CD8-positive, alpha-beta memory T cell (primary cell): ENCODE results near the gene LSAMP. TPM values are rescaled to one million over a fixed set of nuclear protein-coding genes. Genes with fewer than 3 reads are reported as not detected.

Experiments used
- CTCF ChIA-PET: fragments of 350-600 bp; sonication (Branson Sonifier 250); formaldehyde crosslinking; loops from one replicate; lab custom pipeline; 2021; ENCODE audit warnings: antibody characterized with exemption; lab: Charles Lee
- POLR2A ChIA-PET: fragments of 350-600 bp; sonication (Branson Sonifier 250); formaldehyde crosslinking; loops from one replicate; lab custom pipeline; 2021; ENCODE audit warnings: antibody characterized with exemption; lab: Charles Lee
- DNase-seq, 5 donors: peaks; one replicate each; pipeline versions ENCODE4 v3.0.0 to v3.0.0-alpha.2; 2020 to 2022; ENCODE audit warnings: mixed read lengths in 1 of 5
- H3K27ac ChIP-seq: one replicate; pipeline ENCODE4 v1.7.0; 2013; ENCODE audit warnings: low read depth, mild to moderate bottlenecking, low read length, moderate library complexity
- H3K27me3 ChIP-seq: 2 replicates; pipeline ENCODE4 v1.7.0; 2013; ENCODE audit warnings: low read length, mild to moderate bottlenecking; ENCODE audit not compliant: insufficient read depth, poor library complexity, severe bottlenecking
- H3K36me3 ChIP-seq: 2 replicates; pipeline ENCODE4 v1.7.0; 2013; ENCODE audit warnings: mild to moderate bottlenecking, low read length, moderate library complexity; ENCODE audit not compliant: insufficient read depth
- H3K4me1 ChIP-seq: 2 replicates; pipeline ENCODE4 v1.7.0; 2013; ENCODE audit warnings: mild to moderate bottlenecking, low read length, moderate library complexity; ENCODE audit not compliant: insufficient read depth
- H3K4me3 ChIP-seq: 2 replicates; pipeline ENCODE4 v1.7.0; 2013; ENCODE audit warnings: mild to moderate bottlenecking, low read length
- H3K9me3 ChIP-seq: 2 replicates; pipeline ENCODE4 v1.7.0; 2013; ENCODE audit warnings: mild to moderate bottlenecking, low read length
- H3K27ac Mint-ChIP-seq, 8 donors: one replicate each; pipeline ENCODE4 v1.8.0; 2020 to 2021; ENCODE audit warnings: mixed read lengths in 8 of 8, mild to moderate bottlenecking in 6 of 8, inconsistent platforms in 3 of 8, moderate library complexity in 3 of 8
- H3K27me3 Mint-ChIP-seq, 2 donors: one replicate each; pipeline ENCODE4 v1.8.0; 2020 to 2021; ENCODE audit warnings: mixed read lengths in 2 of 2, mild to moderate bottlenecking in 1 of 2, moderate library complexity in 1 of 2
- H3K36me3 Mint-ChIP-seq, 3 donors: one replicate each; pipeline ENCODE4 v1.8.0; 2020 to 2021; ENCODE audit warnings: mixed read lengths in 3 of 3, inconsistent platforms in 1 of 3, mild to moderate bottlenecking in 1 of 3
- H3K4me1 Mint-ChIP-seq, 3 donors: one replicate each; pipeline ENCODE4 v1.8.0; 2020 to 2021; ENCODE audit warnings: mixed read lengths in 3 of 3, inconsistent platforms in 1 of 3, mild to moderate bottlenecking in 1 of 3
- H3K4me3 Mint-ChIP-seq, 7 donors: one replicate each; pipeline ENCODE4 v1.8.0; 2020 to 2021; ENCODE audit warnings: mixed read lengths in 7 of 7, mild to moderate bottlenecking in 6 of 7, moderate library complexity in 4 of 7, inconsistent platforms in 2 of 7
- H3K9me3 Mint-ChIP-seq, 5 donors: one replicate each; pipeline ENCODE4 v1.8.0; 2020 to 2022; ENCODE audit warnings: mixed read lengths in 5 of 5, mild to moderate bottlenecking in 3 of 5, moderate library complexity in 2 of 5, inconsistent platforms in 1 of 5
- polyA plus RNA-seq: library from polyadenylated mRNA; unstranded; fragments of 300-500 nt; fragmentation: Illumina TruSeq; gene quantifications from one replicate; pipeline ENCODE4 v1.2.3, GENCODE V29; 2021
- total RNA-seq, 2 experiments: library from RNA; stranded (reverse); gene quantifications; one replicate each; pipeline ENCODE4 v1.2.3, GENCODE V29; 2021

The LSAMP gene
- total and polyA plus RNA-seq, 3 experiments from 2014 or later, result not detected

DNA sequence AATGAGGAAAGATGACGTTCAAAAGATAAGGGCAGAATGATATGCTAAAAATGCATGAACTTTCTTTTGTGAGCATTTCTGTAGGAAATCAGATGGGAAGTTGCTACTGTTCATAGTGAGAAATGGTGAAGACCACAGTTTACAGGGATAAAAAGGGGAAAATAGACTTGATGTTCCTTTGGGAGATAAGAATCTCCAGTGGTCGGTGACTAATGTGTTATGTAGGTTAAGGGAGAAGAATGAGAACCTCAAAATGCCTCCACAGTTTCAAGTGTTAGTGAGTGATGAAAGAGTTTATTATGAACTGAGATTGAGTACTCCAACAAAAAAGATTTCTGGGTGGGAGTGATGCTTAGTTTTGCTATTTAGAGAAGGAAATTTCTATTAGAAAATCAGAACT lies 247.2 kb downstream of the LSAMP start:
- no peaks in the 10 kb centered on the region for H3K36me3 Mint-ChIP-seq
- peaks cover 2 to 10% (median 6%) of the 10 kb centered on the region in 5 donors for H3K9me3 Mint-ChIP-seq
- no peak for DNase-seq
- POLR2A ChIA-PET, result no interaction called here
- CTCF ChIA-PET, result no interaction called here
- Histone ChIP-seq H3K4me3 (no peak overlapping the region), H3K36me3 (no peaks in the 10 kb centered on the region), H3K9me3 (no peaks in the 10 kb centered on the region), H3K27ac (no peak overlapping the region), H3K4me1 (no peaks in the 10 kb centered on the region), H3K27me3 (no peaks in the 10 kb centered on the region)
- no peaks in the 10 kb centered on the region for H3K27me3 Mint-ChIP-seq
- no peak overlapping the region for H3K27ac Mint-ChIP-seq
- H3K4me3 Mint-ChIP-seq, result no peak overlapping the region
- H3K4me1 Mint-ChIP-seq, result no peaks in the 10 kb centered on the region

DNA sequence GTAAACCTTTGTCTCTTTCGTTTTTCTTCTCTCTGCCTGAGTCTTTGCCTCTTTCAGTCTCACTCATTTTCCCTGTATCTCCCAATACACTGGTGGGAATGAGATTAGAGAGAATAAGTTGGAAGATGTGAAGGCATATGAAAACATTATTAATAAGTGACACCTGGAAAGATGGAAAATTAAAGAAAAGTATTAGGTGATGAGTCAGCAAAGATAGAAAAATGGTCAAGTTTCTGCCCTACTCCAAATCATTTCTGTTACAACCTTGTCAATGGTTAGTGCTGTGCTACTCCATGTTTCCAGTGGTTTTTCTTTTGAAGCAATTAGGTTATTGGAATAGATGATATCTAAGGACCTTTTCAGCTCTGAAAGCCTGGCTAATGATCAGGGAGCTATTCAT lies 252.8 kb downstream of the LSAMP start:
- ChIA-PET POLR2A (no interaction called here), CTCF (no interaction called here)
- Mint-ChIP-seq H3K4me3 (no peak overlapping the region), H3K36me3 (no peaks in the 10 kb centered on the region), H3K4me1 (no peaks in the 10 kb centered on the region), H3K9me3 (peaks cover 2 to 16% (median 10%) of the 10 kb centered on the region in 5 donors), H3K27ac (no peak overlapping the region), H3K27me3 (no peaks in the 10 kb centered on the region)
- Histone ChIP-seq H3K27me3 (no peaks in the 10 kb centered on the region), H3K27ac (no peak overlapping the region), H3K36me3 (no peaks in the 10 kb centered on the region), H3K4me3 (no peak overlapping the region), H3K4me1 (no peaks in the 10 kb centered on the region), H3K9me3 (no peaks in the 10 kb centered on the region)
- no peak for DNase-seq

DNA sequence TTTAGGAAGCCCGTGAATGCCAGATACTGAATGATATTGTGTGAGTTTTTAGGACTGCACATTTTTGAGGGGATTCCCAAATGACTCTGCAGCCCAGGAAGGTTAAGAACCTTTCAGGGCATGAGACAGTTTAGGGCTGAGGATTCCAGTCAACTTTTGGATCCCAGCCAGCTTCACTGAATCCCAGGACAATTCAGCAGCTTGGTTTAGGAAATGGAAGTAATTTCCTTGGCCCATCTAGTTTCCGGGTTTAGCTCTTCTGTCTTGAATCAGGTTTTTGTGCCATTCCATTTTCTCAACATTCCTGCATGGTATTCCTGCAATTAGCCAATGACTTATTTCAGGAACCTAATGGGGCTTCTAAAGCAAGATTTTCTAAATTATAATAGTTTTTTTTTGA lies 253.9 kb downstream of the LSAMP start:
- no peak overlapping the region for H3K27ac ChIP-seq
- Mint-ChIP-seq H3K4me1 (no peaks in the 10 kb centered on the region), H3K27me3 (no peaks in the 10 kb centered on the region), H3K27ac (no peak overlapping the region), H3K36me3 (no peaks in the 10 kb centered on the region), H3K4me3 (no peak overlapping the region), H3K9me3 (peaks cover 2 to 16% (median 8%) of the 10 kb centered on the region in 5 donors)
- CTCF ChIA-PET, result no interaction called here
- no peaks in the 10 kb centered on the region for H3K9me3 ChIP-seq
- no peaks in the 10 kb centered on the region for H3K27me3 ChIP-seq
- no peak for DNase-seq
- H3K4me3 ChIP-seq, result no peak overlapping the region
- H3K36me3 ChIP-seq, result no peaks in the 10 kb centered on the region
- no peaks in the 10 kb centered on the region for H3K4me1 ChIP-seq
- POLR2A ChIA-PET, result no interaction called here

DNA sequence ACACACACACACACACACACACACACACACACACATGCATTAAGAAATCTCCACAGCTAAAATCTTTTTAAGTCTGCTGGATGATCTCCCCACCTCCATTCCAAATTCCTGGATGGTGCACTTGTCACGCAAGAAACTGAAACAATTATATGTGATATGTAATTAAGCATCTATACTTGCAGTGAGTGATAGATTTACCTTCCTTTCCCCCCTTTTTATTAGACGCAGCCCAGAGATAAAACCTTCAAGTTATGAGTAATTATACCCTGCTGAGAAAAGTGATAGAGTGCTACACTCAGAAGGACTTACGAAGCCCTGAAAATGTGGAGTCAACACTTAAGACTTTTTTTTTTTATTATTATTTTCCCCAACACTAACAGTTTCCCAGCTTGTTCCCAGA lies 255.2 kb downstream of the LSAMP start:
- Histone ChIP-seq H3K27me3 (no peaks in the 10 kb centered on the region), H3K4me1 (no peaks in the 10 kb centered on the region), H3K4me3 (no peak overlapping the region), H3K9me3 (no peaks in the 10 kb centered on the region), H3K27ac (no peak overlapping the region), H3K36me3 (no peaks in the 10 kb centered on the region)
- Mint-ChIP-seq H3K27me3 (no peaks in the 10 kb centered on the region), H3K4me1 (no peaks in the 10 kb centered on the region), H3K9me3 (peaks cover 2 to 16% (median 8%) of the 10 kb centered on the region in 5 donors), H3K4me3 (no peak overlapping the region), H3K27ac (no peak overlapping the region), H3K36me3 (no peaks in the 10 kb centered on the region)
- POLR2A ChIA-PET, result no interaction called here
- no peak for DNase-seq
- CTCF ChIA-PET, result no interaction called here

DNA sequence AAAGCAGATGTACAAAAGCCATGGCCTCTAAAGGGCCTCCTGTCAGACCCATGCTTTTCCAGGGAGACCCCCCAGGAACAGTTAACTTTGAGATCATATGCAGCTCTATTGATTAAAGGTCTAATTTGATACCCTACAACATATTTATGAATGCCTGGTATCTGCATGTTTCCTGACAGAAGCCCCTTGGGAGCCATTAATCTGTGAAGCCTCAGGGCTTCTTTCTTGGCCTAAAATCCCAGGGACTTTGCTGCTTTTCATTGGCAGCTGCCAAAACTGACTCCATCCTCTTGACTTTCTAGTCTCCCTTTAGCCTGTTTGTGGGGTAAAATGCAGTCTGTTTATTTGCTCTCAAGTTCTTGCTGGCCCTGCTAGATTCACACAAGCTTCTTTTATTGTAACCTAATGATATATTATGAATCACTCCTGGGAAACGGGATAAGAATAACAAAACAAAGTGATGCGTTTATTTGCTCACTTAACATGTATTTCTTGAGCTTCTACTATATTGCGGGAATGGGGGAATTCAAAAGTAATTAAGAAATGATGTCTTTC lies 257.0 kb downstream of the LSAMP start:
- no peak for DNase-seq
- Mint-ChIP-seq H3K36me3 (no peaks in the 10 kb centered on the region), H3K4me1 (no peaks in the 10 kb centered on the region), H3K27ac (no peak overlapping the region), H3K4me3 (no peak overlapping the region), H3K9me3 (peaks cover 0 to 11% (median 2%) of the 10 kb centered on the region in 5 donors), H3K27me3 (no peaks in the 10 kb centered on the region)
- no peak overlapping the region for H3K4me3 ChIP-seq
- H3K27me3 ChIP-seq, result no peaks in the 10 kb centered on the region
- CTCF ChIA-PET, result no interaction called here
- H3K27ac ChIP-seq, result no peak overlapping the region
- no peaks in the 10 kb centered on the region for H3K4me1 ChIP-seq
- H3K36me3 ChIP-seq, result no peaks in the 10 kb centered on the region
- H3K9me3 ChIP-seq, result no peaks in the 10 kb centered on the region
- POLR2A ChIA-PET, result no interaction called here

DNA sequence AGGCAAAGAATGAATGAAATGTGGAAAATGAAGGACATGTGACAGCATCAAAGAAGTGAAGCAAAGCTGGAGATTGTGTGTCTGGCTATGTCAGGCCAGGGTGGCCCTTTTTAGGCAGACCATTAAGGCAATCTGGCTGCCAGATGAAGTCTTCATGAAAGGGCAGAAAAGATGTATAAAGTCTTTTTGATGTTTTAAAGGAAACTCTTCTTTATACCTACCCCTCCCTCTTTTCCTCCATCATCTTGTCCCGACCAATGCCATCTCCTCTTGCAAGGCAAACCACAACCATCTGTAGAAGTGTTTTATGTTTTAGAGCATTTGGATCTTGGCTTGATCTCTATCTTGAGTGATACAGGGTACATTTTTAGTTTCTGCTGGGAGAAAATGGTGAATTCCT lies 259.2 kb downstream of the LSAMP start:
- H3K27ac Mint-ChIP-seq, result no peak overlapping the region
- CTCF ChIA-PET, result no interaction called here
- Histone ChIP-seq H3K36me3 (no peaks in the 10 kb centered on the region), H3K4me1 (no peaks in the 10 kb centered on the region), H3K9me3 (no peaks in the 10 kb centered on the region), H3K27me3 (no peaks in the 10 kb centered on the region), H3K27ac (no peak overlapping the region), H3K4me3 (no peak overlapping the region)
- no peaks in the 10 kb centered on the region for H3K27me3 Mint-ChIP-seq
- H3K4me3 Mint-ChIP-seq, result no peak overlapping the region
- no peaks in the 10 kb centered on the region for H3K4me1 Mint-ChIP-seq
- POLR2A ChIA-PET, result no interaction called here
- no peaks in the 10 kb centered on the region for H3K36me3 Mint-ChIP-seq
- H3K9me3 Mint-ChIP-seq, result peaks cover 0 to 6% (median 2%) of the 10 kb centered on the region in 5 donors
- DNase-seq, result no peak

DNA sequence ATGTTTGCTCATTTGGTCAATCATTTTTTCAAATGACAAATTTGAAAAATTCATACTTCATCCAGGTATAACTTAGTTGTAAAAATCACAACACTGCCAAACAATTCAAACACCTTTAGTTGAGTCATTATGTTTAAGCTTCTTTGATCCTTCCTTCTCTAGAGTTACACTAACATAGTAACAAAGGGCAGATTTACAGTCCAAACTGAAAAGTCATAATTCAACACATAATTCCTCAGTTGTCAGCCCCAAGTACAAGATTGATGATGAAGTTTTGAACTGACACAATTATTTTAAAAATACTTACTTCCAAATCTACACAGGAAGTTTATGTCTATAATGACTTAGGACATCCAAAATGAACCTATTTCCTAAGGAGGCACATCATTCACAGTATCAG lies 264.1 kb downstream of the LSAMP start:
- ChIA-PET POLR2A (no interaction called here), CTCF (no interaction called here)
- H3K27me3 Mint-ChIP-seq, result no peaks in the 10 kb centered on the region
- H3K4me3 Mint-ChIP-seq, result no peak overlapping the region
- H3K27ac Mint-ChIP-seq, result no peak overlapping the region
- Histone ChIP-seq H3K4me3 (no peak overlapping the region), H3K4me1 (no peaks in the 10 kb centered on the region), H3K9me3 (no peaks in the 10 kb centered on the region), H3K27me3 (no peaks in the 10 kb centered on the region), H3K36me3 (no peaks in the 10 kb centered on the region), H3K27ac (no peak overlapping the region)
- no peaks in the 10 kb centered on the region for H3K36me3 Mint-ChIP-seq
- no peak for DNase-seq
- H3K9me3 Mint-ChIP-seq, result peaks cover 0 to 5% (median 0%) of the 10 kb centered on the region in 5 donors
- H3K4me1 Mint-ChIP-seq, result no peaks in the 10 kb centered on the region

DNA sequence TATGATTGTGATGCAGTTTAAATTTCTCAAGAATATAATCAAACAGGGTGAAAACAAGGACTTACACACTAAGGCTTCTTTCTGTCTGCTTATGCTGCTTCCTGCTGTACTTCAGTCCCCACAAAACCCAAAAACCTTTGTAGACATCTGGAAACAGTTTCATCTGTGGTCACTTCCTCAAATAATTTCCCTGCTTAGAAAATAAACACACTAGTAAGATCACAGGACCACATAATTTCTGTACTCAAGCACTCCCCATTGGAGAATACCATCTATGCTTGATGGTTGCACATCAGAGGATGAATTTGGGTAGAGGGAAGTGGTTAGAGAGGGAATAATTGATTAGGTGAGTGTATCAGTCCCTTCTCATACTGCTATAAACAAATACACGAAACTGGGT lies 266.2 kb downstream of the LSAMP start:
- Histone ChIP-seq H3K36me3 (no peaks in the 10 kb centered on the region), H3K27ac (no peak overlapping the region), H3K4me1 (no peaks in the 10 kb centered on the region), H3K27me3 (no peaks in the 10 kb centered on the region), H3K4me3 (no peak overlapping the region), H3K9me3 (no peaks in the 10 kb centered on the region)
- Mint-ChIP-seq H3K27me3 (no peaks in the 10 kb centered on the region), H3K9me3 (peaks cover 0 to 5% (median 2%) of the 10 kb centered on the region in 5 donors), H3K27ac (peak overlapping the region in 1 of 8 donors; percentile 59), H3K4me3 (no peak overlapping the region), H3K36me3 (no peaks in the 10 kb centered on the region), H3K4me1 (no peaks in the 10 kb centered on the region)
- CTCF ChIA-PET, result no interaction called here
- POLR2A ChIA-PET, result no interaction called here
- DNase-seq, result no peak
